Calu3 (cell line): ENCODE data around the gene SPDYC. TPM values are rescaled to one million over a fixed set of nuclear protein-coding genes. Genes with fewer than 3 reads are reported as not detected.
"Not testable (repeated sequence)": the region's sequence is repeated elsewhere in the genome, so short reads cannot be mapped to it uniquely, and the experiment has no call there.

ENCODE experiments used
- BruUV-seq: library from RNA; stranded (reverse); fragments of 400-500 nt; replicated peaks from 2 replicates; lab custom pipeline; 2021; lab: Mats Ljungman, UMichigan
- CTCF ChIA-PET: fragments of 300-600 bp; sonication (Branson Sonifier 250); formaldehyde crosslinking; loops from one replicate; lab custom pipeline; 2022; ENCODE audit warnings: antibody characterized with exemption; lab: Charles Lee
- DNase-seq: peaks from one replicate; pipeline ENCODE4 v3.0.0; 2022
- H3K27ac Mint-ChIP-seq: one replicate; pipeline ENCODE4 v1.8.0; 2022; ENCODE audit warnings: mixed read lengths; ENCODE audit not compliant: unreplicated experiment
- H3K27me3 Mint-ChIP-seq: one replicate; pipeline ENCODE4 v1.8.0; 2022; ENCODE audit warnings: mixed read lengths; ENCODE audit not compliant: unreplicated experiment
- H3K36me3 Mint-ChIP-seq: one replicate; pipeline ENCODE4 v1.8.0; 2022; ENCODE audit warnings: mild to moderate bottlenecking, moderate library complexity, mixed read lengths; ENCODE audit not compliant: insufficient read depth, unreplicated experiment
- H3K4me1 Mint-ChIP-seq: one replicate; pipeline ENCODE4 v1.8.0; 2022; ENCODE audit warnings: mild to moderate bottlenecking, low read depth, mixed read lengths; ENCODE audit not compliant: unreplicated experiment
- H3K4me3 Mint-ChIP-seq: one replicate; pipeline ENCODE4 v1.8.0; 2022; ENCODE audit warnings: mild to moderate bottlenecking, low read depth, moderate library complexity, mixed read lengths; ENCODE audit not compliant: unreplicated experiment
- H3K9me3 Mint-ChIP-seq: one replicate; pipeline ENCODE4 v1.8.0; 2022; ENCODE audit warnings: low read depth, mixed read lengths; ENCODE audit not compliant: unreplicated experiment
- intact Hi-C: fragments of 100-400 bp; cut with micrococcal nuclease; formaldehyde crosslinking; loops from one replicate; pipeline ENCODE4 v1.10.0; 2022; ENCODE audit not compliant: unreplicated experiment
- total RNA-seq: library from RNA; stranded (reverse); gene quantifications from 2 replicates; pipeline ENCODE4 v1.2.3, GENCODE V29; 2022
- TF ChIP-seq, protein P1 (sequence below): fragments of 200-600 bp; IDR thresholded peaks from one replicate; pipeline ENCODE4 v1.8.0; 2022; ENCODE audit warnings: antibody characterized with exemption; ENCODE audit not compliant: unreplicated experiment

SPDYC gene
- total RNA-seq, 1 experiment from 2014 or later: not detected

DNA sequence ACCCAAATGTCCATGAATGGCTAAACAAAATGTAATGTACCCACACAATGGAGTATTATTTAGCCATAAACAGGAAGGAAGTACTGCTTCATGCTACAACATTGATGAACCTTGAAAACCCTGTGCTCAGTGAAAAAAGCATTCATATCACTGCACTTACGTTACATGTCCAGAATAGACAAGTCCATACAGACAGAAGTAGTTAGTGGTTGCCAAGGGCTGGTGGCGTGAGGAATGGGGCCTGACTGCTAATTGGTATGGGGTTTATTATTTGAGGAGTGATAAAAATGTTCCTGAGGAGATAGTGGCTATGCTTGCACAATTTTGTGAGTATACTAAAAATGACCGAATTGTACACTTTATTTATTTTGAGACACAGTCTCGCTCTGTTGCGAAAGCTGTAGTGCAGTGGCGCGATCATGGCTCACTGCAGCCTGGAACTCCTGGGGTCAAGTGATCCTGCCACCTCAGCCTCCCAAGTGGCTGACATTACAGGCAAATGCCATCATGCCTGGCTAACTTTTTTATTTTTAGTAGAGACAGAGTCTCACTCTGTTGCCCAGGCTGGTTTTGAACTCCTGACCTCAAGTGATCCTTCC, 28.0 kb upstream of the SPDYC start:
- Mint-ChIP-seq H3K9me3 (no peaks in the 10 kb centered on the region), H3K27ac (no peak overlapping the region), H3K36me3 (no peaks in the 10 kb centered on the region), H3K4me1 (no peaks in the 10 kb centered on the region), H3K4me3 (no peak overlapping the region), H3K27me3 (peaks cover 17% of the 10 kb centered on the region)
- intact Hi-C loops: no loop called here
- DNase-seq: no peak
- CTCF ChIA-PET: no interaction called here
- no TSS peak for BruUV-seq
- TF ChIP-seq, protein P1, sequence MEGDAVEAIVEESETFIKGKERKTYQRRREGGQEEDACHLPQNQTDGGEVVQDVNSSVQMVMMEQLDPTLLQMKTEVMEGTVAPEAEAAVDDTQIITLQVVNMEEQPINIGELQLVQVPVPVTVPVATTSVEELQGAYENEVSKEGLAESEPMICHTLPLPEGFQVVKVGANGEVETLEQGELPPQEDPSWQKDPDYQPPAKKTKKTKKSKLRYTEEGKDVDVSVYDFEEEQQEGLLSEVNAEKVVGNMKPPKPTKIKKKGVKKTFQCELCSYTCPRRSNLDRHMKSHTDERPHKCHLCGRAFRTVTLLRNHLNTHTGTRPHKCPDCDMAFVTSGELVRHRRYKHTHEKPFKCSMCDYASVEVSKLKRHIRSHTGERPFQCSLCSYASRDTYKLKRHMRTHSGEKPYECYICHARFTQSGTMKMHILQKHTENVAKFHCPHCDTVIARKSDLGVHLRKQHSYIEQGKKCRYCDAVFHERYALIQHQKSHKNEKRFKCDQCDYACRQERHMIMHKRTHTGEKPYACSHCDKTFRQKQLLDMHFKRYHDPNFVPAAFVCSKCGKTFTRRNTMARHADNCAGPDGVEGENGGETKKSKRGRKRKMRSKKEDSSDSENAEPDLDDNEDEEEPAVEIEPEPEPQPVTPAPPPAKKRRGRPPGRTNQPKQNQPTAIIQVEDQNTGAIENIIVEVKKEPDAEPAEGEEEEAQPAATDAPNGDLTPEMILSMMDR: no peak

DNA sequence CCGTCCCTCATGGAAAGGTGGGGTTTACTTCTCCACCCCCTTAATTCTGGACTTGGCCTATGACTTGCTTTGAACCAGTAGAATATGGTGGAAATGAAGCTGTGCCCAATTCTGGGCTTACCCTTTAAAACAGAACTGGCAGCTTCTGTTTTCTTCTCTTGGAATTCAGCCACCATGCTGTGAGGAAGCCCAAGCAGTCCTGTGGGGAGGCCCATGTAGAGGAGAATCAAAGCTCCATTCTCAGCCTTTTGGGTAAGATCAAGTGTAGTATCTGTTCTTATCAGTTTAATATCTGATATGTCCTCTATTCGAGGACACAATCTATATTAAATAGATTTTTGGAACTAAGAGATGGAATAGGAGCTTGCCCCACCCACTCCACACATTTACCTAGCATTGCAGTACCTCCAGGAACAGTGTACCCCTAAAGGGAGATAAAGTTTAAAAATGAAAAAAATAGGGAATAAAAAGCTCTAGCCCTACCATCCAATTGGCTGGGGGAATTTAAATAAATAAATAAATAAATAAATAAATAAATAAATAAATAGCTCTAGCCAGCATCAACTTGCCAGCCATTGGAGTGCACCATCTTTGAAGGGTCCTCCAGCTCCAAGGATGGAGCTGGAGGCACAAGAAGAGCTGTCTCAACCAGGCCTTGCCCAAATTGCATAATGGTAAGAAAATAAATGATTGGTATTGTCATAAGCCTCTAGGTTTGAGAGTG, 22.5 kb upstream of the SPDYC start:
- intact Hi-C loops: no loop called here
- no peak overlapping the region for H3K4me3 Mint-ChIP-seq
- H3K36me3 Mint-ChIP-seq: no peaks in the 10 kb centered on the region
- no peaks in the 10 kb centered on the region for H3K9me3 Mint-ChIP-seq
- TF ChIP-seq, protein P1: no peak
- DNase-seq: no peak
- BruUV-seq: no TSS peak
- H3K4me1 Mint-ChIP-seq: peaks cover 31% of the 10 kb centered on the region
- no peak overlapping the region for H3K27ac Mint-ChIP-seq
- H3K27me3 Mint-ChIP-seq: no peaks in the 10 kb centered on the region
- CTCF ChIA-PET: no interaction called here

DNA sequence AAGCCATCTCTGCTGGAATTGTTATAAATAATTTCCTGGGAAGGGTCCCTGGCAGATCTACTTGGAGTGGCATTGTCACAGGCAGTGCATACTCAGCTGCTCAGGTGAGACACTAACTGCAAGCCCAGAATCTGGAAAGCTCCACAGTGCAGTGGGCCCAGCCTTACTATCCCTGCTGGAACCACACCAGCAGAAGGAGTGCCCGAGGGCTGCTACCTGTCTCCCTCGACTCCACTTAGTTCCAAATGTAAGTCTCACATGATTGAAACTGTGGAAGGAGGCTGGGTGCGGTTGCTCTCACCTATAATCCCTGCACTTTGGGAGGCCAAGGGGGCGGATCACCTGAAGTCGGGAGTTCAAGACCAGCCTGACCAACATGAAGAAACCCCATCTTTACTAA, 21.4 kb upstream of the SPDYC start:
- H3K27me3 Mint-ChIP-seq: no peaks in the 10 kb centered on the region
- no TSS peak for BruUV-seq
- CTCF ChIA-PET: interaction anchor here (0.6 kb wide), 1 partner anchor 15 kb away, joined by 5 read pairs; no protein-coding TSS in a partner anchor
- peaks cover 43% of the 10 kb centered on the region for H3K4me1 Mint-ChIP-seq
- H3K27ac Mint-ChIP-seq: no peak overlapping the region
- H3K36me3 Mint-ChIP-seq: no peaks in the 10 kb centered on the region
- intact Hi-C loops: no loop called here
- no peak overlapping the region for H3K4me3 Mint-ChIP-seq
- TF ChIP-seq, protein P1: no peak
- H3K9me3 Mint-ChIP-seq: no peaks in the 10 kb centered on the region
- DNase-seq: no peak

DNA sequence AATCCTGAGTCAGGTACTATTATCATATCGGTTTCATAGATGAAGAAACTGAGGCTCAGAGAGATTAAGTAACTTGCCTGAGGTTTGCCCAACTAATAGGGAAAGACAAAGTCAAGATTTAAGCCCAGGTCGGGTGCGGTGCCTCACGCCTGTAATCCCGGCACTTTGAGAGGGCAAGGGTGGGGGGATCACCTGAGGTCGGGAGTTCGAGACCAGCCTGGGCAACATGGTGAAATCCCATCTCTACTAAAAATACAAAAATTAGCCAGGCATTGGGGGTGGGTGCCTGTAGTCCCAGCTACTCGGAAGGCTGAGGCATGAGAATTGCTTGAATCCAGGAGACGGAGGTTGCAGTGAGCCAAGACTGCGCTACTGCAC, 19.9 kb upstream of the SPDYC start:
- H3K9me3 Mint-ChIP-seq, DNase-seq, CTCF ChIA-PET, BruUV-seq, H3K27me3 Mint-ChIP-seq, H3K36me3 Mint-ChIP-seq: not testable (repeated sequence)
- H3K4me3 Mint-ChIP-seq: peak overlapping the region; percentile 24
- H3K27ac Mint-ChIP-seq: peak overlapping the region; percentile 57
- intact Hi-C loops: loop anchor here (2.0 kb wide), 2 partner anchors 15 to 31 kb away; partner anchors contain the start of genes CAPN1 and SYVN1
- peaks cover 45% of the 10 kb centered on the region for H3K4me1 Mint-ChIP-seq
